Vagina (tissue), 2 donors: ENCODE data around the gene S100B. TPM values are rescaled to one million over a fixed set of nuclear protein-coding genes. Genes with fewer than 3 reads are reported as not detected.

ENCODE experiments used
- DNase-seq, 2 donors: peaks; one replicate each; pipeline ENCODE4 v3.0.0-alpha.2; 2017; ENCODE audit errors: extremely low spot score in 2 of 2
- H3K27ac ChIP-seq: fragments of 200-600 bp; sonication (generic); one replicate; pipeline ENCODE4 v1.5.1; 2019
- H3K27me3 ChIP-seq: fragments of 200-600 bp; sonication (generic); one replicate; pipeline ENCODE4 v1.5.1; 2019
- H3K36me3 ChIP-seq, 2 donors: fragments of 200-600 bp; sonication (generic); one replicate each; pipeline ENCODE4 v1.5.1; 2017 to 2019
- H3K4me1 ChIP-seq: fragments of 200-600 bp; sonication (generic); one replicate; pipeline ENCODE4 v1.5.1; 2019
- H3K4me3 ChIP-seq, 2 donors: fragments of 200-600 bp; sonication (generic); 1 replicate in 1 of 2; 2 replicates in 1 of 2; pipeline ENCODE4 v1.5.1; 2016 to 2019
- H3K9me3 ChIP-seq: fragments of 200-600 bp; sonication (generic); one replicate; pipeline ENCODE4 v1.5.1; 2019
- POLR2A ChIP-seq, 2 donors: fragments of 450-650 bp; IDR thresholded peaks; one replicate each; pipeline ENCODE4 v1.6.1; 2017; ENCODE audit warnings: antibody characterized with exemption in 2 of 2, mild to moderate bottlenecking in 2 of 2, moderate library complexity in 2 of 2
- POLR2AphosphoS5 ChIP-seq, 2 donors: sonication (generic); formaldehyde crosslinking; IDR thresholded peaks; one replicate each; pipeline ENCODE4 v1.9.0; 2017; ENCODE audit warnings: antibody characterized with exemption in 2 of 2, mild to moderate bottlenecking in 2 of 2, low read depth in 1 of 2; ENCODE audit not compliant: insufficient read depth in 1 of 2
- intact Hi-C: fragments of 100-400 bp; cut with DNase I; formaldehyde crosslinking; loops from one replicate; pipeline ENCODE4 v1.15.1; 2023
- total RNA-seq: library from RNA; depleted of rRNA; stranded (reverse); fragments of >200 nt; gene quantifications from one replicate; pipeline ENCODE4 v1.2.3, GENCODE V29; 2016
- TF ChIP-seq, protein P1 (sequence below), 3 experiments: fragments of 450-650 bp in 2 of 3; fragments of 200-600 bp in 1 of 3; sonication (generic) in 1 of 3; IDR thresholded peaks; one replicate each; pipeline ENCODE4 v1.5.1; 2017 to 2019; ENCODE audit warnings: antibody characterized with exemption in 3 of 3, mild to moderate bottlenecking in 2 of 3, moderate library complexity in 2 of 3

S100B gene
- total RNA-seq, 1 donor from 2014 or later: 19.9 TPM

DNA sequence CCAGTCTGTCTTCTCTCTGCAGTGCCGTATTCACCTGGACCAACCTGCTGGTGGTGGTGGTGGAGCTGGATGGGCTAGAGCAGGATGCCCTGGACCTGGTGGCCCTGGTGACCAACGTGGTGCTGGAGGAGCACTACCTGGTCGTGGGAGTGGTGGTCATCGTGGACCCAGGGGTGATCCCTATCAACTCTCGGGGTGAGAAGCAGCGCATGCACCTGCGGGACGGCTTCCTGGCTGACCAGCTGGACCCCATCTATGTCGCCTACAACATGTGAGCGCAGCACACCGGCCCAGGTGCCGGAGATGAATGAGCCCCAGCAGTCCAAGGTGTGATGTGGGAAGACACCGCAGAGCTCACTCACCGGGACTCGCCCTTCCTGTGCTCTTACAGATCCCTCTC, 37.5 kb downstream of the S100B start:
- H3K36me3 ChIP-seq: peaks cover 0 to 68% of the 10 kb centered on the region in 2 donors
- H3K27ac ChIP-seq: no peak overlapping the region
- no peaks in the 10 kb centered on the region for H3K9me3 ChIP-seq
- intact Hi-C loops: no loop called here
- no peaks in the 10 kb centered on the region for H3K4me1 ChIP-seq
- DNase-seq: no peak
- no peak overlapping the region for H3K4me3 ChIP-seq
- H3K27me3 ChIP-seq: no peaks in the 10 kb centered on the region
- TF ChIP-seq, protein P1, sequence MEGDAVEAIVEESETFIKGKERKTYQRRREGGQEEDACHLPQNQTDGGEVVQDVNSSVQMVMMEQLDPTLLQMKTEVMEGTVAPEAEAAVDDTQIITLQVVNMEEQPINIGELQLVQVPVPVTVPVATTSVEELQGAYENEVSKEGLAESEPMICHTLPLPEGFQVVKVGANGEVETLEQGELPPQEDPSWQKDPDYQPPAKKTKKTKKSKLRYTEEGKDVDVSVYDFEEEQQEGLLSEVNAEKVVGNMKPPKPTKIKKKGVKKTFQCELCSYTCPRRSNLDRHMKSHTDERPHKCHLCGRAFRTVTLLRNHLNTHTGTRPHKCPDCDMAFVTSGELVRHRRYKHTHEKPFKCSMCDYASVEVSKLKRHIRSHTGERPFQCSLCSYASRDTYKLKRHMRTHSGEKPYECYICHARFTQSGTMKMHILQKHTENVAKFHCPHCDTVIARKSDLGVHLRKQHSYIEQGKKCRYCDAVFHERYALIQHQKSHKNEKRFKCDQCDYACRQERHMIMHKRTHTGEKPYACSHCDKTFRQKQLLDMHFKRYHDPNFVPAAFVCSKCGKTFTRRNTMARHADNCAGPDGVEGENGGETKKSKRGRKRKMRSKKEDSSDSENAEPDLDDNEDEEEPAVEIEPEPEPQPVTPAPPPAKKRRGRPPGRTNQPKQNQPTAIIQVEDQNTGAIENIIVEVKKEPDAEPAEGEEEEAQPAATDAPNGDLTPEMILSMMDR (IDR thresholded peaks at IDR 0.05): no peak
- TF ChIP-seq POLR2A (IDR thresholded peaks at IDR 0.05) (no peak), POLR2AphosphoS5 (IDR thresholded peaks at IDR 0.05; ENCODE audit: insufficient read depth in 1 of 2, low read depth in 1 of 2) (no peak)

DNA sequence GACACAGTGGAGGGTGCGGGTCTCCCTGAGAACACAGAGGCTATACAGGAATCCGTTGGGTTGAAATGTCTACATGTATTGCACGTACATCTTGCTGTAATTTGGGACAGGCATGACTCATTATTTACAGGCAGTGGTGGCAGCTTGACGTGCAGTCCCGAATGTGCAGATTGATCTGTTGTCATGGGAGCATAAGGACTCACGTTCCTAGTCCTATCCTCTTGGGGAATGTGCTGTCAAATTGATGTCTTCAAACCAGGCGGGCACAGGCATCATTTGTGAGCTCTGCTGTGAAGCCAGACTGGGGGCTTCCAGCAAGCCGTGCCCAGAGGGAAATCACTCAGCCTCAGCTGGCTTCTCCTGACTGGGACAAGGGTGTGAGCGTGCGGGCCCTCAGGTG, 40.5 kb downstream of the S100B start:
- H3K9me3 ChIP-seq: no peaks in the 10 kb centered on the region

DNA sequence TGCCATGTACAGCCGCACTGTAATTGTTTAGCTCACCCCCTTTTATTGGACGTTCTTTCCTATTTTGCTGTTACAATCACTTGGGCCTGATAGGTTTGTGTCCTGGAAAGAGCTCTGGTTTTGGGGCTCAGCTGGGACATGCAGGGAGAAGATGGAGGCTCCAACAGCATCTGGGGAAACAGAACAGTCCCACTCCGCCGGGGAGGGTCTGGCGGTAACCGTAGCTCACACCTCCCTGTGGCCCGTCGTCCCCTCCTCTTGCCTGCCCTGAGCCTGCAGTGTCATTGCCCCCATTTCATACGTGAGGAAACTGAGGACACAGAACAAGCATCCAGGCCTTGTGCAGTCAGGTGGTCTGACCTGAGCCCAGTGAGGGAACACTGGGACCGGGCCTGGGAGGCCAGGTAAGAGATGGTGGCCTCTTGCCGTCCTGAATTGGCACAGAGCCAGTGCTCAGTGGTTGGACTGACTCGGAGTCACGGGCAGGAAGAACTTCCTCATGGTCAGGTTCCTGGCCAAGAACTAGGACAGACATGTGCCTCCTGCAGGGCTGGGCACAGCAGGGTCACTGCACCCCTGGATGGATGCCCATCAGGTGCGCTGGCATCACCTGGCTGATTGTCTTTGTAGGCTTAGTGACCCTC, 41.8 kb downstream of the S100B start:
- H3K27me3 ChIP-seq: no peaks in the 10 kb centered on the region
- intact Hi-C loops: no loop called here
- H3K27ac ChIP-seq: no peak overlapping the region
- no peaks in the 10 kb centered on the region for H3K4me1 ChIP-seq
- H3K36me3 ChIP-seq: peaks cover 0 to 74% of the 10 kb centered on the region in 2 donors
- TF ChIP-seq, protein P1 (IDR thresholded peaks at IDR 0.05): no peak
- TF ChIP-seq POLR2A (IDR thresholded peaks at IDR 0.05) (no peak), POLR2AphosphoS5 (IDR thresholded peaks at IDR 0.05; ENCODE audit: insufficient read depth in 1 of 2, low read depth in 1 of 2) (no peak)
- peak in 1 of 2 donors; percentile 94 for DNase-seq
- no peaks in the 10 kb centered on the region for H3K9me3 ChIP-seq
- H3K4me3 ChIP-seq: no peak overlapping the region

More for the DNA sequence above, 40.5 kb downstream of the S100B start:
- Histone ChIP-seq H3K4me1 (no peaks in the 10 kb centered on the region), H3K4me3 (no peak overlapping the region), H3K27ac (no peak overlapping the region), H3K27me3 (no peaks in the 10 kb centered on the region), H3K36me3 (peaks cover 0 to 69% of the 10 kb centered on the region in 2 donors)
- TF ChIP-seq POLR2A (IDR thresholded peaks at IDR 0.05) (no peak), POLR2AphosphoS5 (IDR thresholded peaks at IDR 0.05; ENCODE audit: insufficient read depth in 1 of 2, low read depth in 1 of 2) (no peak)
- TF ChIP-seq, protein P1 (IDR thresholded peaks at IDR 0.05): no peak
- peak in 1 of 2 donors; percentile 91 for DNase-seq
- intact Hi-C loops: no loop called here

DNA sequence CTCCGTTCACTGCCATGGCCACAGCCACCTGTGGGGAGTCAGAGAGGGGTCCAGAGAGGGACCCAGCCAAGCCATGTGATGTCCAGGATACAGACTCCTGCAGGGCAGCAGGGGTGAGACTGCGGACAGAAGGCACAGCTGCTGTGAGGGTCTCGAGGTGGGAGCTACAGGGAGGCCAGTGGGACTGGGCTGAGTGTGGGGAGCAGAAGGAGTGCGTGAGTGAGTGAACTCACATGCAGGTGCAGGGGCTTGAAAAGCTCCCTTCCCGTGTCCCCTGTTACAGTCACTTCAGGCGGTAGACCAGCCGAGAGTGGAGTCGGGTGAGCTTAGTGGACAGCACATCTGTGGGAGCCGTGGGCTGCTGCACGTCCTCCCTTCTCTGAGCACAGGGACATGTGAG, 42.4 kb downstream of the S100B start:
- TF ChIP-seq POLR2AphosphoS5 (IDR thresholded peaks at IDR 0.05; ENCODE audit: insufficient read depth in 1 of 2, low read depth in 1 of 2): no peak
- TF ChIP-seq POLR2A (IDR thresholded peaks at IDR 0.05): no peak
- TF ChIP-seq, protein P1 (IDR thresholded peaks at IDR 0.05): no peak
- DNase-seq: no peak
- H3K4me1 ChIP-seq: no peaks in the 10 kb centered on the region
- no peak overlapping the region for H3K27ac ChIP-seq
- no peak overlapping the region for H3K4me3 ChIP-seq
- intact Hi-C loops: no loop called here
- H3K27me3 ChIP-seq: no peaks in the 10 kb centered on the region
- H3K36me3 ChIP-seq: peaks cover 0 to 74% of the 10 kb centered on the region in 2 donors
- no peaks in the 10 kb centered on the region for H3K9me3 ChIP-seq

DNA sequence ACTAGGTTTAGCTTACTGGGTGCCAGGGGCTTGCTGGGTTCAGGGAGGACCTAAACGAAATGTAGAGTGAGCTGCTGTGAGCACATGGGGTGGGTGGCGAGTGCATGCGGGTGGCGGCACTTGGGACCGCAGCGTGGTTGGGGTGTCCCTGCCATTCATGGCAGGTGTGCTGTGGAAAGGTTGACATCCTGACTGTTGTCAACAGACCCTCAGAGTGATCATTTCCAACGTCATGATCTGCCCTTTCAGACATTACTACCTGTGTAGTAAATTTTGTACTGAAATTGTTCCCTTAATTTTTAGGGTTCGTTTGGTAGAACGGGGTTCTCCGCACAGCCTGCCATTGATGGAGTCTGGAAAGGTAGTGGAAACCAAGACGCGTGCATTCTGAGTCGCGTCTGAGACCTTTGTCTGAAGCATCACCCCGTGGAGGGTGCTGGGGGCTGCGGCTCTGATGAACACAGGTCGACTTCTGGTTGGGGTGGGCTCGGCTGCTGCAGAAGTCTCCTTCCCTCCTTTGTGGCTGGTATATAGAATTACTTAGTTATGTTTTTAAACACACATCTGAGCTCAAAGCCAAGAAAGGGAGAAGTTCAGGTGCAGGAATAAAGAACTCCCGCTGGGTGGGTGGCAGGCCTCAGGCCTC, 43.3 kb downstream of the S100B start:
- no peak for DNase-seq
- no peaks in the 10 kb centered on the region for H3K9me3 ChIP-seq
- H3K4me3 ChIP-seq: no peak overlapping the region
- intact Hi-C loops: no loop called here
- peaks cover 0 to 70% of the 10 kb centered on the region in 2 donors for H3K36me3 ChIP-seq
- no peak overlapping the region for H3K27ac ChIP-seq
- TF ChIP-seq POLR2AphosphoS5 (IDR thresholded peaks at IDR 0.05; ENCODE audit: insufficient read depth in 1 of 2, low read depth in 1 of 2) (no peak), POLR2A (IDR thresholded peaks at IDR 0.05) (no peak)
- TF ChIP-seq, protein P1 (IDR thresholded peaks at IDR 0.05): no peak
- no peaks in the 10 kb centered on the region for H3K4me1 ChIP-seq
- no peaks in the 10 kb centered on the region for H3K27me3 ChIP-seq
